ENCODE measurements around the gene FURIN.
"Not testable (repeated sequence)": the region's sequence is repeated elsewhere in the genome, so short reads cannot be mapped to it uniquely, and the experiment has no call there.

Gene FURIN

GRCh38 chr15:90868261-90868689, at the start of gene FURIN:
TSS of gene FURIN (plus strand) at chr15:90868588. CDS start at chr15:90875741, 7,153 bp downstream.
- peak; percentile 7 for DNase-seq

- no peak for DNase-seq
Measured at GRCh38 chr15:90819390-90819789, 49.0 kb upstream of the FURIN start.

- no peak for DNase-seq
Measured at GRCh38 chr15:90819850-90820249, 48.5 kb upstream of the FURIN start.

- DNase-seq: no peak
Measured at GRCh38 chr15:90820481-90820880, 47.9 kb upstream of the FURIN start.

- DNase-seq: no peak
Measured at GRCh38 chr15:90822204-90822955, 46.0 kb upstream of the FURIN start.

- DNase-seq: no peak
Measured at GRCh38 chr15:90823455-90823974, 44.9 kb upstream of the FURIN start.

GRCh38 chr15:90825115-90825899, 43.1 kb upstream of the FURIN start:
- not testable (repeated sequence) for DNase-seq

GRCh38 chr15:90826206-90826885, 42.0 kb upstream of the FURIN start:
- DNase-seq: not testable (repeated sequence)

- no peak for DNase-seq
Measured at GRCh38 chr15:90826886-90827435, 41.4 kb upstream of the FURIN start.

- DNase-seq: no peak
Measured at GRCh38 chr15:90828111-90828510, 40.3 kb upstream of the FURIN start.

- DNase-seq: no peak
Measured at GRCh38 chr15:90829126-90829525, 39.3 kb upstream of the FURIN start.

GRCh38 chr15:90829942-90830440, 38.4 kb upstream of the FURIN start:
- DNase-seq: no peak

- DNase-seq: no peak
Measured at GRCh38 chr15:90834626-90835025, 33.8 kb upstream of the FURIN start.

GRCh38 chr15:90836296-90836871, 32.0 kb upstream of the FURIN start:
- no peak for DNase-seq

- no peak for DNase-seq
Measured at GRCh38 chr15:90837094-90837493, 31.3 kb upstream of the FURIN start.

- no peak for DNase-seq
Measured at GRCh38 chr15:90838139-90838538, 30.2 kb upstream of the FURIN start.

GRCh38 chr15:90838544-90838943, 29.8 kb upstream of the FURIN start:
- DNase-seq: no peak

- no peak for DNase-seq
Measured at GRCh38 chr15:90839187-90840071, 29.0 kb upstream of the FURIN start.

GRCh38 chr15:90840157-90840855, 28.1 kb upstream of the FURIN start:
- no peak for DNase-seq

GRCh38 chr15:90840954-90841353, 27.4 kb upstream of the FURIN start:
- DNase-seq: no peak

GRCh38 chr15:90844696-90845095, 23.7 kb upstream of the FURIN start:
- no peak for DNase-seq
